GM23338 (cell line): Measurements from ENCODE around the gene NDUFA11. TPM values are rescaled to one million over a fixed set of nuclear protein-coding genes. Genes with fewer than 3 reads are reported as not detected.

Source experiments
- ATAC-seq: fragments of 200-7000 bp; cut with Tn5 transposase; 3 replicates; pipeline ENCODE4 v1.9.1; 2020
- DNase-seq: peaks from one replicate; pipeline ENCODE4 v3.0.0-alpha.2; 2015; ENCODE audit warnings: low spot score
- H2AFZ ChIP-seq: fragments of 200-600 bp; sonication (generic); 2 replicates; pipeline ENCODE4 v1.8.0; 2016; ENCODE audit warnings: antibody characterized with exemption, mild to moderate bottlenecking, moderate library complexity
- H3F3A ChIP-seq: fragments of 200-600 bp; sonication (generic); replicated peaks from 2 replicates; pipeline ENCODE4 v1.8.0; 2017; ENCODE audit warnings: antibody characterized with exemption, mixed run types, low read depth
- H3K27ac ChIP-seq: fragments of 200-600 bp; sonication (generic); 2 replicates; pipeline ENCODE4 v1.6.1; 2016; ENCODE audit warnings: low read depth
- H3K27me3 ChIP-seq: fragments of 200-600 bp; sonication (generic); 2 replicates; pipeline ENCODE4 v1.8.0; 2016; ENCODE audit warnings: mild to moderate bottlenecking, mixed run types, moderate library complexity; ENCODE audit not compliant: insufficient read depth
- H3K36me3 ChIP-seq: fragments of 200-600 bp; sonication (generic); 2 replicates; pipeline ENCODE4 v1.8.0; 2016; ENCODE audit warnings: mild to moderate bottlenecking; ENCODE audit not compliant: insufficient read depth
- H3K4me1 ChIP-seq: fragments of 200-600 bp; sonication (generic); 2 replicates; pipeline ENCODE4 v1.8.0; 2016; ENCODE audit warnings: mild to moderate bottlenecking, moderate library complexity; ENCODE audit not compliant: insufficient read depth
- H3K4me2 ChIP-seq: fragments of 200-600 bp; sonication (generic); 2 replicates; pipeline ENCODE4 v1.7.1; 2017; ENCODE audit warnings: mixed run types
- H3K4me3 ChIP-seq: fragments of 200-600 bp; sonication (generic); 2 replicates; pipeline ENCODE4 v1.6.1; 2016; ENCODE audit warnings: mixed run types
- H3K79me2 ChIP-seq: fragments of 200-600 bp; sonication (generic); replicated peaks from 2 replicates; pipeline ENCODE4 v1.8.0; 2017; ENCODE audit warnings: mild to moderate bottlenecking; ENCODE audit not compliant: insufficient read depth
- H3K9me2 ChIP-seq: fragments of 200-600 bp; sonication (generic); 2 replicates; pipeline ENCODE4 v1.8.0; 2017; ENCODE audit not compliant: insufficient read depth
- H4K20me1 ChIP-seq: fragments of 200-600 bp; sonication (generic); replicated peaks from 2 replicates; pipeline ENCODE4 v1.8.0; 2017; ENCODE audit warnings: mild to moderate bottlenecking; ENCODE audit not compliant: insufficient read depth
- H3K27ac Mint-ChIP-seq: 2 replicates; pipeline ENCODE4 v1.8.0; 2020; ENCODE audit warnings: inconsistent platforms, mild to moderate bottlenecking, moderate library complexity, mixed read lengths
- H3K27me3 Mint-ChIP-seq: 3 replicates; pipeline ENCODE4 v1.8.0; 2022; ENCODE audit warnings: low read depth, mild to moderate bottlenecking, moderate library complexity, mixed read lengths, inconsistent platforms; ENCODE audit not compliant: insufficient read depth, poor library complexity
- H3K36me3 Mint-ChIP-seq: 3 replicates; pipeline ENCODE4 v1.8.0; 2021; ENCODE audit warnings: low read depth, mild to moderate bottlenecking, inconsistent platforms, moderate library complexity, mixed read lengths
- H3K4me1 Mint-ChIP-seq: 3 replicates; pipeline ENCODE4 v1.8.0; 2020; ENCODE audit warnings: mild to moderate bottlenecking, inconsistent platforms, mixed read lengths
- H3K4me3 Mint-ChIP-seq: 3 replicates; pipeline ENCODE4 v1.8.0; 2021; ENCODE audit warnings: moderate library complexity, mild to moderate bottlenecking, inconsistent platforms, mixed read lengths
- H3K9me3 Mint-ChIP-seq: 3 replicates; pipeline ENCODE4 v1.8.0; 2020; ENCODE audit warnings: moderate library complexity, mild to moderate bottlenecking, inconsistent platforms, mixed read lengths
- CREB1 ChIP-seq: fragments of 250-450 bp; sonication (Bioruptor Pico); IDR thresholded peaks from 2 replicates; pipeline ENCODE4 v1.5.0; 2020; ENCODE audit warnings: low read depth, mild to moderate bottlenecking, moderate library complexity
- CTCF ChIP-seq, 2 experiments: fragments of 200-600 bp in 1 of 2; sonication (generic) in 1 of 2; conservative IDR thresholded peaks; 2 replicates each; pipeline versions ENCODE4 v1.5.1 to v1.6.1; 2016 to 2017; ENCODE audit warnings: antibody characterized with exemption in 2 of 2, low read depth in 2 of 2, mild to moderate bottlenecking in 2 of 2, moderate library complexity in 1 of 2
- EZH2 ChIP-seq: fragments of 200-600 bp; sonication (generic); IDR thresholded peaks from one replicate; pipeline ENCODE4 v1.8.0; 2017; ENCODE audit warnings: antibody characterized with exemption, mild to moderate bottlenecking, low read depth; ENCODE audit not compliant: unreplicated experiment
- EZH2phosphoT487 ChIP-seq: fragments of 200-600 bp; sonication (generic); IDR thresholded peaks from one replicate; pipeline ENCODE4 v1.8.1; 2018; ENCODE audit warnings: antibody characterized with exemption; ENCODE audit not compliant: unreplicated experiment
- POLR2AphosphoS5 ChIP-seq: IDR thresholded peaks from 2 replicates; pipeline ENCODE4 v1.6.1; 2016; ENCODE audit warnings: antibody characterized with exemption, low read depth
- STAT1 ChIP-seq: IDR thresholded peaks from one replicate; pipeline ENCODE4 v1.6.1; 2016; ENCODE audit warnings: antibody characterized with exemption; ENCODE audit not compliant: unreplicated experiment
- ZNF114 ChIP-seq: fragments of 250-450 bp; sonication (Bioruptor Pico); IDR thresholded peaks from 2 replicates; pipeline ENCODE4 v1.5.0; 2020; ENCODE audit warnings: mild to moderate bottlenecking, moderate library complexity
- polyA plus RNA-seq: library from polyadenylated mRNA; unstranded; fragments of >200 nt; fragmentation: Nextera tagmentation; extraction: Ambion mirVana; gene quantifications from 2 replicates; pipeline ENCODE4 v1.2.1, GENCODE V29; 2016
- total RNA-seq: library from RNA; depleted of rRNA; stranded (reverse); fragments of >200 nt; shearing (Covaris generic); gene quantifications from 2 replicates; pipeline ENCODE4 v1.2.3, GENCODE V29; 2014
- TF ChIP-seq, protein P1 (sequence below): IDR thresholded peaks from one replicate; pipeline ENCODE4 v1.6.1; 2018; ENCODE audit warnings: antibody characterized with exemption; ENCODE audit not compliant: unreplicated experiment
- TF ChIP-seq, protein P2 (sequence below): IDR thresholded peaks from 2 replicates; pipeline ENCODE4 v1.6.1; 2016; ENCODE audit warnings: antibody characterized with exemption

The NDUFA11 gene
- total and polyA plus RNA-seq, 2 experiments from 2014 or later = 171 to 523 TPM

GRCh38 chr19:5904352-5905113 is 943 bp upstream of the NDUFA11 start, which contains the start of gene VMAC:
TSS of gene VMAC (plus strand) at chr19:5904872. CDS start at chr19:5904891, 19 bp downstream.
- peaks cover 36% of the 10 kb centered on the region for H3K79me2 ChIP-seq
- H3K36me3 Mint-ChIP-seq = peaks cover 19% of the 10 kb centered on the region
- H2AFZ ChIP-seq = peak within 1 kb of the TSS; percentile 87
- 0 out of 3 replicates have a peak, but pooled peaks cover 3% of the 10 kb centered on the region for H3K4me1 Mint-ChIP-seq
- no peaks in the 10 kb centered on the region for H3K9me3 Mint-ChIP-seq
- H3K36me3 ChIP-seq = no peaks in the 10 kb centered on the region
- peak within 1 kb of the TSS; percentile 94 for H3K4me2 ChIP-seq
- DNase-seq (peak; percentile 100), ATAC-seq (peak; percentile 84)
- peak within 1 kb of the TSS; percentile 95 for H3K27ac ChIP-seq
- peaks cover 24% of the 10 kb centered on the region for H4K20me1 ChIP-seq
- H3K4me3 ChIP-seq = peak within 1 kb of the TSS; percentile 91
- peaks cover 16% of the 10 kb centered on the region for H3K27me3 Mint-ChIP-seq
- peak within 1 kb of the TSS; percentile 99 for H3K4me3 Mint-ChIP-seq
- no peaks in the 10 kb centered on the region for H3K4me1 ChIP-seq
- no peak for TF ChIP-seq EZH2phosphoT487
- TF ChIP-seq POLR2AphosphoS5 = peak; percentile 56
- no peak for TF ChIP-seq EZH2
- 0 out of 2 replicates have a peak, but pooled peaks have one; percentile 22 for TF ChIP-seq CREB1 (CRISPR knock-in tag)
- H3K27ac Mint-ChIP-seq = peak within 1 kb of the TSS; percentile 99
- no peaks in the 10 kb centered on the region for H3K9me2 ChIP-seq
- H3K27me3 ChIP-seq = no peaks in the 10 kb centered on the region
- H3F3A ChIP-seq = no peaks in the 10 kb centered on the region

DNA sequence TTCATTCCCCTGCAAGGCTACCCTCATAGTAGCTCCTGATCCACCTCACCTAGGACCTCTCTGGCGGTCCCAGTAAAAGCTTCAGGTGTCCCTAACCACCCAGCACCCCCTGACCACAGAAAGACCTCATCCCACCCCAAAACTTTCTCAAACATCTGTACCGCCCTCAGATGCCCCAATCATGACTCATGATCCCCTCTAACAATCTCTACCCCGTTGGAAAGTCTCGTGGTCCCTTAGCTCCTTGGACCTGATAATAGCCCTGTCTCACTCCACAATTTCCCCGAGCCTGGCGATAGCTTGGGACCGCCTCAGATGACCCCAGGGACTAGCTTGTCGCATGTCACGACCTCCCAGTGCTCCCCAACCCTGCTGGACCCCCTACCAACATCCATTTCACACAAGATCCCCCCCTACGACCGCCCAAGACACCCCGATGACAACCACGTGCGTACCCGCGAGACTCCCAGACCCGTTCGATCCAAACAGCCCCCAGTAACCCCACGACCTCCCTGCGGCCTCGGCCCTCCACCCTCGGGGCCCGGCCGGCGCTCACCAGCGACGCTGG is 450 bp downstream of the NDUFA11 start:
- no peaks in the 10 kb centered on the region for H3K9me2 ChIP-seq
- H3K9me3 Mint-ChIP-seq = no peaks in the 10 kb centered on the region
- no peak for TF ChIP-seq ZNF114 (CRISPR knock-in tag)
- TF ChIP-seq CTCF (conservative IDR thresholded peaks at IDR 0.05; ENCODE audit: low read depth in 2 of 2) = no peak
- TF ChIP-seq STAT1 = no peak
- TF ChIP-seq, protein P1, sequence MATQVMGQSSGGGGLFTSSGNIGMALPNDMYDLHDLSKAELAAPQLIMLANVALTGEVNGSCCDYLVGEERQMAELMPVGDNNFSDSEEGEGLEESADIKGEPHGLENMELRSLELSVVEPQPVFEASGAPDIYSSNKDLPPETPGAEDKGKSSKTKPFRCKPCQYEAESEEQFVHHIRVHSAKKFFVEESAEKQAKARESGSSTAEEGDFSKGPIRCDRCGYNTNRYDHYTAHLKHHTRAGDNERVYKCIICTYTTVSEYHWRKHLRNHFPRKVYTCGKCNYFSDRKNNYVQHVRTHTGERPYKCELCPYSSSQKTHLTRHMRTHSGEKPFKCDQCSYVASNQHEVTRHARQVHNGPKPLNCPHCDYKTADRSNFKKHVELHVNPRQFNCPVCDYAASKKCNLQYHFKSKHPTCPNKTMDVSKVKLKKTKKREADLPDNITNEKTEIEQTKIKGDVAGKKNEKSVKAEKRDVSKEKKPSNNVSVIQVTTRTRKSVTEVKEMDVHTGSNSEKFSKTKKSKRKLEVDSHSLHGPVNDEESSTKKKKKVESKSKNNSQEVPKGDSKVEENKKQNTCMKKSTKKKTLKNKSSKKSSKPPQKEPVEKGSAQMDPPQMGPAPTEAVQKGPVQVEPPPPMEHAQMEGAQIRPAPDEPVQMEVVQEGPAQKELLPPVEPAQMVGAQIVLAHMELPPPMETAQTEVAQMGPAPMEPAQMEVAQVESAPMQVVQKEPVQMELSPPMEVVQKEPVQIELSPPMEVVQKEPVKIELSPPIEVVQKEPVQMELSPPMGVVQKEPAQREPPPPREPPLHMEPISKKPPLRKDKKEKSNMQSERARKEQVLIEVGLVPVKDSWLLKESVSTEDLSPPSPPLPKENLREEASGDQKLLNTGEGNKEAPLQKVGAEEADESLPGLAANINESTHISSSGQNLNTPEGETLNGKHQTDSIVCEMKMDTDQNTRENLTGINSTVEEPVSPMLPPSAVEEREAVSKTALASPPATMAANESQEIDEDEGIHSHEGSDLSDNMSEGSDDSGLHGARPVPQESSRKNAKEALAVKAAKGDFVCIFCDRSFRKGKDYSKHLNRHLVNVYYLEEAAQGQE = no peak
- TF ChIP-seq, protein P2, sequence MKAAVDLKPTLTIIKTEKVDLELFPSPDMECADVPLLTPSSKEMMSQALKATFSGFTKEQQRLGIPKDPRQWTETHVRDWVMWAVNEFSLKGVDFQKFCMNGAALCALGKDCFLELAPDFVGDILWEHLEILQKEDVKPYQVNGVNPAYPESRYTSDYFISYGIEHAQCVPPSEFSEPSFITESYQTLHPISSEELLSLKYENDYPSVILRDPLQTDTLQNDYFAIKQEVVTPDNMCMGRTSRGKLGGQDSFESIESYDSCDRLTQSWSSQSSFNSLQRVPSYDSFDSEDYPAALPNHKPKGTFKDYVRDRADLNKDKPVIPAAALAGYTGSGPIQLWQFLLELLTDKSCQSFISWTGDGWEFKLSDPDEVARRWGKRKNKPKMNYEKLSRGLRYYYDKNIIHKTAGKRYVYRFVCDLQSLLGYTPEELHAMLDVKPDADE = no peak
- no peak for TF ChIP-seq EZH2
- no peak for TF ChIP-seq EZH2phosphoT487

More for the DNA sequence above, 450 bp downstream of the NDUFA11 start:
- no peaks in the 10 kb centered on the region for H3F3A ChIP-seq
- Mint-ChIP-seq H3K4me3 (peak overlapping the region; percentile 99), H3K27ac (peak overlapping the region; percentile 99), H3K27me3 (peaks cover 16% of the 10 kb centered on the region), H3K36me3 (peaks cover 19% of the 10 kb centered on the region), H3K4me1 (0 out of 3 replicates have a peak, but pooled peaks cover 3% of the 10 kb centered on the region)
- no peaks in the 10 kb centered on the region for H3K4me1 ChIP-seq
- peak; percentile 46 for DNase-seq
- H3K27ac ChIP-seq = peak overlapping the region; percentile 95
- peaks cover 31% of the 10 kb centered on the region for H4K20me1 ChIP-seq
- H3K36me3 ChIP-seq = no peaks in the 10 kb centered on the region
- H3K4me2 ChIP-seq = peak overlapping the region; percentile 94
- peak overlapping the region; percentile 91 for H3K4me3 ChIP-seq
- no peaks in the 10 kb centered on the region for H3K27me3 ChIP-seq
- H3K79me2 ChIP-seq = peaks cover 40% of the 10 kb centered on the region
- peak overlapping the region; percentile 79 for H2AFZ ChIP-seq
- ATAC-seq = peak; percentile 1; the same call in 2 of the 3 replicates
